ENCODE data around the gene QSOX1.
"Not testable (repeated sequence)": the region's sequence is repeated elsewhere in the genome, so short reads cannot be mapped to it uniquely, and the experiment has no call there.

QSOX1 gene, protein sequence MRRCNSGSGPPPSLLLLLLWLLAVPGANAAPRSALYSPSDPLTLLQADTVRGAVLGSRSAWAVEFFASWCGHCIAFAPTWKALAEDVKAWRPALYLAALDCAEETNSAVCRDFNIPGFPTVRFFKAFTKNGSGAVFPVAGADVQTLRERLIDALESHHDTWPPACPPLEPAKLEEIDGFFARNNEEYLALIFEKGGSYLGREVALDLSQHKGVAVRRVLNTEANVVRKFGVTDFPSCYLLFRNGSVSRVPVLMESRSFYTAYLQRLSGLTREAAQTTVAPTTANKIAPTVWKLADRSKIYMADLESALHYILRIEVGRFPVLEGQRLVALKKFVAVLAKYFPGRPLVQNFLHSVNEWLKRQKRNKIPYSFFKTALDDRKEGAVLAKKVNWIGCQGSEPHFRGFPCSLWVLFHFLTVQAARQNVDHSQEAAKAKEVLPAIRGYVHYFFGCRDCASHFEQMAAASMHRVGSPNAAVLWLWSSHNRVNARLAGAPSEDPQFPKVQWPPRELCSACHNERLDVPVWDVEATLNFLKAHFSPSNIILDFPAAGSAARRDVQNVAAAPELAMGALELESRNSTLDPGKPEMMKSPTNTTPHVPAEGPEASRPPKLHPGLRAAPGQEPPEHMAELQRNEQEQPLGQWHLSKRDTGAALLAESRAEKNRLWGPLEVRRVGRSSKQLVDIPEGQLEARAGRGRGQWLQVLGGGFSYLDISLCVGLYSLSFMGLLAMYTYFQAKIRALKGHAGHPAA

DNA sequence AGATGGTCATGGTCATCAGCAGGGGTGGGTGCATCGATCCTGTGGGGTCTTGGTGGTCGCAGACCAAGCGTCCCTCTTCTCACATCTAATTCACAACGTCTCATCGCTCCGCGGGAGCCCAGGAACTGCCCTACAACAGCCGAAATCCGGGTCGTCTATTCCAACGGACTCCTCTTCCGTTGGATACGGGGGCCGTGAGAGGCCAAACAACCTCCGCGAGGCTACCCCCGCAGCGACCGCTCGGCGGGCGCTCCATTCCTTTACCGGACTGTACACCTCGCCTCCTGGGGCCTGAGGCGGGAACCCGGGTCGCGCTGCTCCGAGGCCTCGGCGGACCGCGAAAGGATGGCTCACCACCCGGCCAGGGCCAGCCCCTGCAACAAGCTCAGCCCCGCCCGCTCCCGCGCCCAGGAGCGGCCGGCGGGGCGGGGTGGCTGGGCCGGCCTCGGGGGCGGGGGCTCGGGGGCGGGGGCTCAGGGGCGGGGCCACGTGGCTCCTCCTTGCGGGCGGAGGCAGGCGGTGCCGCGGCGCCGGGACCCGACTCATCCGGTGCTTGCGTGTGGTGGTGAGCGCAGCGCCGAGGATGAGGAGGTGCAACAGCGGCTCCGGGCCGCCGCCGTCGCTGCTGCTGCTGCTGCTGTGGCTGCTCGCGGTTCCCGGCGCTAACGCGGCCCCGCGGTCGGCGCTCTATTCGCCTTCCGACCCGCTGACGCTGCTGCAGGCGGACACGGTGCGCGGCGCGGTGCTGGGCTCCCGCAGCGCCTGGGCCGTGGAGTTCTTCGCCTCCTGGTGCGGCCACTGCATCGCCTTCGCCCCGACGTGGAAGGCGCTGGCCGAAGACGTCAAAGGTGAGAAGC lies at the start of gene QSOX1:
TSS of gene QSOX1 (plus strand) at position 545 of the 857 bp plus-strand sequence. CDS start at position 584, 39 bp downstream.
- DNase-seq: peak; percentile 79 to 88 (median 86)

GRCh38 chr1:180112091-180112490 lies 42.6 kb upstream of the QSOX1 start:
- DNase-seq: no peak

DNA sequence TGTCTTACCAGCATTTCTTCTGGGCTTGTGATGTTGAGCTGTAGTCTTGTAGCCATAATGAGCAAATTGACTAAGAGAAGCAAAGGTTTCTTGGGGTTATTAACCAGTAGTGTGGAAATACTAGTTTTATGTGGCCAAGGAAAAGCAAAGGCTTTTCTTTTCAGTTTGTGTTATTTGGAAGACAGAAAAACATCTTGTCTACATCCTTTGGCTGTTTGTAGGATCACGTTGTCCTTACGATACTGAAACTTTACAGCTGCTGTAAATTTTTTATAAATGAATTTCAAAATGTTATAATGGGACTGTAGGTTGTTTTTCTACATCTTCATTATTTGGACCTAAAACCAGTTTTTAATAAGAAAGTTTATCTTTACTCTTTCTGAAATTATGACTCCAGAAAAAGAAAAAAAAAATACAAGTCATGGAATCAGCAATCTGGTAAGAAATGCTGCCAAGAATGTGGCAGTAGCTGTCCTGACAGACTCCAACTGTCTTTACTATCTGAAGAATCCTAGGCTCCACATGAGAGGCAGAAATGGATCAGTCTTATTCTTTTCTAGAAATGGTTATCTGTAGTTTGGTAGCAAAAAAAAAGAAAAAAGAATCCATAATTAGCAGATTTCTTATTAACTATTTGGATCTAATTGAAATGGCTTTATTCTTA lies 41.6 kb upstream of the QSOX1 start:
- DNase-seq: no peak

DNA sequence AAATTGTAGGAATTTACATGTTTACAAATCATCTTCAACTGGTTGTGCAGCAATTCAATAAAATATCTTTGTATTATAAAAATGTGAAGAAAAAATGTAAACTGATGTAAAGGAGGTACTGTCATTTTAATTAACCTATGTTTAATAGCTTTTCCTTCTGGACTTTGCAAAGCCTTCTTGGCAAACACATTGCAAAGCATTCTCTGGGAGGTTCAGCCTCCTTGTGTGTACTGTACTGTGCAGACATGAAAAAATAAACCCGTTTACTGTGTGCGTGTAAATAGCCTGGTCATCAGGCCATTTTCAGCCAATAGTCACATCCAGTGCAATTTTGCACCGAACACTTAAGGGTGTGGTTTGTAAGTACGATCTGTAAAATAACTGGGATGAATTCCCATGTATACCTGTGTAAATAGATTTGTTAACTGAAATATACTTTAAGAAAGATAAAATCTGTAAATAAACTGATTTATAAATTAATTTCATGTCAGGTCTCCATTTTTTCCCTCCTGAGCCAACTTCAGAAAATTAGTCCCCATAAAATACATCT lies 40.2 kb upstream of the QSOX1 start:
- no peak for DNase-seq

GRCh38 chr1:180116964-180117763 lies 37.5 kb upstream of the QSOX1 start:
- no peak for DNase-seq

GRCh38 chr1:180117764-180118116 lies 36.9 kb upstream of the QSOX1 start:
- no peak for DNase-seq

DNA sequence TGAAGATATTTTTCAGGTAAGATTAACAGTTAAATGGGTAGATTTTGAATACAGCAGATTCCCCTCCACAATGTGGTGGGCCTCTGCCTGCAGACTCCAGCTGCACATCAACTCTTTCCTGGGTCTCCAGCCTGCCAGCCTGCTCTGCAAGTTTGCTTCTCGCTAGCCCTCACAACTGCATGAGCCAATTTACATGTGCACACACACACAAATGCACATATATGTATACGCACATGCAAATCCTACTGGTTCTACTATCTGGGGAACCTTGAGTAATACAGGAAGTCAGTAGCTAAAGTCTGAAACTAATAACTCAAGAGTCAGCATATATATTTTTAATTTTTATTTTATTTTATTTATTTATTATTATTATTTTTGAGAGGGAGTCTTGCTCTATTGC lies 34.8 kb upstream of the QSOX1 start:
- no peak for DNase-seq

GRCh38 chr1:180123463-180123936 lies 31.2 kb upstream of the QSOX1 start:
- DNase-seq: no peak

DNA sequence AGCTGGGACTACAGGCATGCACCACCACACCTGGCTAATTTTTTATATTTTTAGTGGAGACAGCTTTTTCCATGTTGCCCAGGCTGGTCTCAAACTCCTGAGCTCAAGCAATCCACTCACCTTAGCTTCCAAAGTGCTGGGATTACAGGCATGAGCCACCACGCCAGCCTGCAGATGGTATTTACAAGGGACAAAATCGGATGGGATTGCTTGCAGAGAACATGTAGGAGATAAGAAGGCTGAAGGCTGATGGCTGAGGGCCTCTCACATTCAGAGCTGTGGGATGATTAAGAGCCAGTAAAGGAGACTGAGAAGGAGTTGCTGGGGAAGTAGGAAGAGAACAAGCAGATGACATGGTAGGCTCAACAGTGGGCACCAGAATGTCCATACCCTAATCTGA lies 24.0 kb upstream of the QSOX1 start:
- no peak for DNase-seq

GRCh38 chr1:180131510-180131909 lies 23.2 kb upstream of the QSOX1 start:
- DNase-seq: no peak

DNA sequence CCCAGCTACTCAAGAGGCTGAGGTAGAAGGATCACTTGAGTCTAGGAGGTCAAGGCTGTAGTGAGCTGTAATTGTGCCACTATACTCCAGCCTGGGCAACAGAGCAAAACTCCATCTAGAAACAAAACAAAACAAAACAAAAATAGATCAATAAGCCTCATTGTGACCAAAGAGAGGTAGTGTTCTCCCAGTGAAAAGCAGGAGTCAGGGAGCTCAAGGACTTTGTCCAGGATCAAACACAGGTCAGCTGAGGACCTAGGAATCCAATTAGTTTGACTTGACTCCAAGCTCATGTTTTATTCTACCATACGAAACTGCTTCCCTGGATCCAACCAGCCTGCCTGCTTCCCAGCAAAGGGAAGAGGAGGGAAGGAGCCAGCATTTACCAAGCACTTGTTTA lies 21.5 kb upstream of the QSOX1 start:
- no peak for DNase-seq

DNA sequence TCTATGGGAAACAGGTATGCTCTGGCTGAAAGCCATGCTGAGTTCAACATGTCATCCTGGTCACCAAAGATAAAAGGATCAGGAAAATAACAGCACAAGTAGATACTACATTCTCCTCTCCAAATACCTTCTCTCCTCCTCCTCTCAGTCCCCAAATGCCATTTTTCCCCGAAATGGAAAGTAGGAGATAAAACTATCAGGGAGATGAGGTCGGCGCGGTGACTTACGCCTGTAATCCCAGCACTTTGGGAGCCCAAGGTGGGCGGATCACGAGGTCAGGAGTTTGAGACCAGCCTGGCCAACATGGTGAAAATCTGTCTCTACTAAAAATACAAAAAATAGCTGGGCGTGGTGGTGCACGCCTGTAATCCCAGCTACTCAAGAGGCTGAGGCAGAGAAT lies 21.0 kb upstream of the QSOX1 start:
- DNase-seq: not testable (repeated sequence)

GRCh38 chr1:180135535-180135934 lies 19.1 kb upstream of the QSOX1 start:
- no peak for DNase-seq

GRCh38 chr1:180136331-180136967 lies 18.2 kb upstream of the QSOX1 start:
- no peak for DNase-seq

DNA sequence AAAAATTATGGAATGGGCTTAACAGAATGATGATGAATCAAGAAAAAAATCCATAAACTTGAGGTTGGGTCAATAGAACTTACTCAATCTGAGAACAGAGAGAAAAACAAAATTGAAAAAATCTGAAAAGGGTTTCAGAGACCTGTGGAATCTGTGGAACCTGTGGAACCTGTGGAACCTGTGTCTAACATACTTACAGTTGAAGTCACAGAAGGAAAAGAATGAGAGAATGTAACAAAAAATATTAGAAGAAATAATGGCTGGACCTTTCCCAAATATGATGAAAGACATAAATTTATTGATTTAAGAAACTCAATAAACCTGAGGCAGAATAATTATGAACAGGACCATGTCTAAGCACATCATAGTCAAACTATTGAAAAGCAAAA lies 17.7 kb upstream of the QSOX1 start:
- DNase-seq: no peak

DNA sequence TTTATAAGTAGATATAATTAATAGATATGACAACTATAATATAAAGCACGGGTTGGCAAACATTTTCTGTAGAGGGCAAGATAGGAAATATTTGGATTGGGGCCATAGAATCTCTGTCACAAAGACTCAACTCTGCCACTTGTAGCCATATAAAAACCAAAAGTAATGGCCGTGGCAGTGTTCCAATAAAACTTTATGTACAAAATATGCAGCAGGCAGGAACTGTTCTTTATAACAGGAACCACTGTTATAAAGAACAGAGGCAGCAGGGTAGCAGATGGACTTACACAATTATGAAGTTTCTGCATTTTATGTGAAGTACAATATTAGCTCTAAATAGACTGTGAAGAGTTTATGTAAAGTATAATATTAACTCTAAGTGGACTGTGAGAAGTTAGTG lies 16.9 kb upstream of the QSOX1 start:
- DNase-seq: no peak

DNA sequence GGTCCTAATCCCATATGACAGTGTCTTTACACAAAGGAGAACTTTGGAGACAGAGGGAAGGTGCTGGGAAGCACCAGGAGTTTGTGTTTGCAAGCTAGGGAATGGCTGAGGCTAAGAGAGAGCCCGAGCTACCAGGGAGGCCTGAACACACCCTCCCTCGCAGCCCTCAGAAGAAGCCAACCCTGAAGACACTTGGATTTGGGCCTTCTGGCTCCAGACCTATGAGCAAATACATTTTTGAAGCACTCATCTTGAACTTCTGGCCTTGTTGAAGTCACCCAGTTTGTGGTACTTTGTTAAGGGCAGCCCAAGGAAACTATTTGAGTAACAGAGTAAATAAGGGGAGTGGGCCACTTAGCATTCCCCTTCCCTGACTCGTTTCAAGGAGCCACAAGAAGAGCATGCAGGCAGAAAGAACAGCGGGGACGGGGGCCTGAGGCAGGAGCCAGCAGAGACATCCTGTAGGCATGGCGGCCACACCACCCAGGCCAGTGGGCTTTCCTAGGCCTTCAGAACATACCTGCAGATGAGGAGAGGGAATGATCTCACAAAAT lies 13.2 kb upstream of the QSOX1 start:
- no peak for DNase-seq

- no peak for DNase-seq
Measured at GRCh38 chr1:180143359-180143758, 11.3 kb upstream of the QSOX1 start.

DNA sequence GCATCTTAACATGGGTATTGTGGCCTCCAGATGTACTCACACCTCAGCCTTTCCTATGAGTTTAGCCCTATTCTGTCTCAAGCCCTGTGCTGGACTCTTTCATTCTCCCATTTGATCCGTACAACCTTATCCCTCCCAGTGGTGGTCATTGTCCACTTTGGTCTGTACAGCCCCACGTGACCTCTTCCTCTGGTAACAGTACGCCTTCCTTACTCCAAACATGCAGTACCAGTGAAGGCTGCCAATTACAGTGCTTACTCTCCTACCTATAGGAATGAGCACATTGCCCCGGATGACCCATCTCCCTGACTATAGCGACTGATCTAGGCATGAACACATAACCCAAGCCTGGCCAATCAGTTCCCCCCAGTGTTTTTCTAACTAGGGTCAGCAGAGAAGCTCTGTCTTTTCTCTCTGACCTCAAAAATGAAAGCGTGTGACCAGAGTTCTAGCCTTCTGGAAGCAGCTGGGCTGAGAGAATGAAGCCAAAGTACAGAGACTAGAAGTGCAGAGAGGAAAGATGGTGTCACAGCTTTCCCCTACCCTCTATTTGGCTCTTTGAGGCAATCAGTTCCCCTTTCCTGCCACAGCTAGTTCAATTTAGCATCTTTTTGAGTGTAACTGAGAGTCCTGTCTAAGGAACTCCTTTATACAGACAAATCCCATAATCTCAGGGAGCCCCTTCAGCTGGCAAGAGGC lies 9.9 kb upstream of the QSOX1 start:
- no peak for DNase-seq

- no peak for DNase-seq
Measured at GRCh38 chr1:180145446-180145845, 9.2 kb upstream of the QSOX1 start.
